Stimulated activated CD8-positive, alpha-beta memory T cell treated with anti-CD3 and anti-CD28 coated beads, Interleukin-15, amount 100 ng/mL, for 48 hours (primary cell): ENCODE results near the gene EXD3.
"Not testable (repeated sequence)": the region's sequence is repeated elsewhere in the genome, so short reads cannot be mapped to it uniquely, and the experiment has no call there.

Experiments used
- DNase-seq, 2 donors: peaks; one replicate each; pipeline ENCODE4 v3.0.0-alpha.2; 2020; ENCODE audit warnings: low read depth in 2 of 2

EXD3 gene

DNA sequence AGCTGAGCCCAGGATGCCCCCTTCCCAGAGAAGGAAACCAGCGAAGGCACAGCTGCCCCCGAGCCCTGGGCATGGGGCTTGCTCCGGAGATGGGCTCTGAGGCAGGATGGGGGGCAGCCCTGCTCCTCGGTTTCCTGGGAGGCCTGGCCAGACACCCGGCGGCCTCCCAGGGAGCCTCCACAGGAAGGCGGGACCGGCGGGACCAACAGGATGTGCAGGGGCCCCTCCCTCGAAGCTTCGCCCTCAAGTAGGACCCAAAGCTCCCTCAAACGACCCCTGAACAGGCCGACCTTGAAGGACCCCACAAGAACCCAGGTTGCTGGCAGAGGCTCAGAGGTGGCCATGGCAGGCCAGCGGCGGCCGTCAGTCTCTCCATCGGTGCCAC lies 11.7 kb downstream of the EXD3 start:
- no peak for DNase-seq

DNA sequence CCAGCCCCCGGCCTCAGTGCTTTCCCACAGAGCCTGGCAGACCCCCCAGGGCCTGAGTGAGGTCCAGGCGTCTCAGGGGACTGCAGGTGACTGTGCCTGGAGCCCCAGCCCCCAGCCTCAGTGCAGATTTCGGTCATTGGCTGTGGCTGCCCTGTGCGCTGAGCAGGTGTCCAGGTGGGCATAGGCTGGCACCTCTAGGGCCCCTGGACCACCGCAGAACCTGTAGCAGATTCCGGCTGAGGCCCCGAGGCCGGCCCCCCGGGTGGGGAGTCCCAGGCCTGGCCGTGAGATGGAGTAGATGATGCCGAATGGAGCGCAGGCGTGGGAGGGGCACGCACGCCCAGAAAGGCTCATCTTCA lies 12.1 kb downstream of the EXD3 start:
- DNase-seq, result no peak

GRCh38 chr9:137410236-137410890 lies 12.6 kb downstream of the EXD3 start:
- not testable (repeated sequence) for DNase-seq

- DNase-seq, result no peak
Measured at GRCh38 chr9:137409515-137409914, 13.4 kb downstream of the EXD3 start.

GRCh38 chr9:137408651-137409405 lies 14.1 kb downstream of the EXD3 start:
- no peak for DNase-seq

GRCh38 chr9:137407590-137408300 lies 15.2 kb downstream of the EXD3 start:
- DNase-seq, result no peak

GRCh38 chr9:137406876-137407589 lies 15.9 kb downstream of the EXD3 start:
- DNase-seq, result peak; percentile 52 to 56

DNA sequence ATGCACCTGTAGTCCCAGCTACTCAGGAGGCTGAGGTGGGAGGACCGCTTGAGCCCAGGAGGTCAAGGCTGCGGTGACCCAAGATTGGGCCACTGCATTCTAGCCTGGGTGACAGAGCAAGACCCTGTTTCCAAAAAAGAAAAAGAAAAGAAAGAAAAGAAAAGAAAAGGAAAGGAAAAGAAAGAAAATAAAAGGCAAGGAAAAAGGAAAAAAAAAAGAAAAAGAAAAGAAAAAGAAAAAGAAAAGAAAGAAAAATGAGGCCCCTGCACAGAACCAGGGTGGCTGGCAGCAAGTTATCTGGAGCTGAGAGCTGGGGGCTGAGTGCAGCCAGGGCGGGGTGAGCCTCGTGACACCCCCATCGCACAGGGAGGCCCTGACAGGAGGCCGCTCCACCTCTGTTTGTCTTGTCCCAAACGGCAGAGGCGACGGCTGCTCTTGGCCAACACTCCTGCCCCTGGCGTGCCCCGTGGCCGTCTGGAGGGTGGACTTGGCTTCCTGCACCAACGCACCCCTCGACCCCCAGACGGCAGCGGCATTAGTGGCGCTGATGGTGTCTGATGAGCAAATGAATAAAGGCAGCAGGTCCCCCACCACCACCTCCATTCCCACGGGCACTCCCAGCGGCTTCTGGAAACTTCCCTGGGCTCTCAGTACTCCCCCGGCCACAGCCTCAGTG lies 16.7 kb downstream of the EXD3 start:
- DNase-seq, result no peak

- DNase-seq, result no peak
Measured at GRCh38 chr9:137405677-137406081, 17.3 kb downstream of the EXD3 start.

- no peak for DNase-seq
Measured at GRCh38 chr9:137404961-137405567, 17.9 kb downstream of the EXD3 start.

GRCh38 chr9:137403269-137403668 lies 19.7 kb downstream of the EXD3 start:
- no peak for DNase-seq

DNA sequence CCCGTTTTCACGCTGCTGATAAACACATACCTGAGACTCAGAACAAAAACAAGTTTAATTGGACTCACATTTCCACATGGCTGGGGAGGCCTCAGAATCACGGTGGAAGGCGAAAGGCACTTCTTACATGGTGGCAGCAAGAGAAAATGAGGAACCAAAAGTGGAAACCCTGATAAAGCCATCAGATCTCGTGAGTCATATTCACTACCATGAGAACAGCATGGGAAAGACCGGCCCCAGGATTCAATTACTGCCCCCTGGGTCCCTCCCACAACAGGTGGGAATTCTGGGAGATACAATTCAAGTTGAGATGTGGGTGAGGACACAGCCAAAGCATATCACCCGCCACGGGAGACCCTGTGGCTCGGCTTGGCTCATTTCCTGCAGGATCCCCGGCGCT lies 20.2 kb downstream of the EXD3 start:
- no peak for DNase-seq

GRCh38 chr9:137398561-137399468 lies 24.1 kb downstream of the EXD3 start:
- DNase-seq, result no peak

GRCh38 chr9:137397675-137398423 lies 25.1 kb downstream of the EXD3 start:
- peak in 1 of 2 donors; percentile 32 for DNase-seq

GRCh38 chr9:137396634-137397367 lies 26.2 kb downstream of the EXD3 start:
- no peak for DNase-seq

- DNase-seq, result no peak
Measured at GRCh38 chr9:137396227-137396626, 26.7 kb downstream of the EXD3 start.

GRCh38 chr9:137395666-137396010 lies 27.3 kb downstream of the EXD3 start:
- no peak for DNase-seq

DNA sequence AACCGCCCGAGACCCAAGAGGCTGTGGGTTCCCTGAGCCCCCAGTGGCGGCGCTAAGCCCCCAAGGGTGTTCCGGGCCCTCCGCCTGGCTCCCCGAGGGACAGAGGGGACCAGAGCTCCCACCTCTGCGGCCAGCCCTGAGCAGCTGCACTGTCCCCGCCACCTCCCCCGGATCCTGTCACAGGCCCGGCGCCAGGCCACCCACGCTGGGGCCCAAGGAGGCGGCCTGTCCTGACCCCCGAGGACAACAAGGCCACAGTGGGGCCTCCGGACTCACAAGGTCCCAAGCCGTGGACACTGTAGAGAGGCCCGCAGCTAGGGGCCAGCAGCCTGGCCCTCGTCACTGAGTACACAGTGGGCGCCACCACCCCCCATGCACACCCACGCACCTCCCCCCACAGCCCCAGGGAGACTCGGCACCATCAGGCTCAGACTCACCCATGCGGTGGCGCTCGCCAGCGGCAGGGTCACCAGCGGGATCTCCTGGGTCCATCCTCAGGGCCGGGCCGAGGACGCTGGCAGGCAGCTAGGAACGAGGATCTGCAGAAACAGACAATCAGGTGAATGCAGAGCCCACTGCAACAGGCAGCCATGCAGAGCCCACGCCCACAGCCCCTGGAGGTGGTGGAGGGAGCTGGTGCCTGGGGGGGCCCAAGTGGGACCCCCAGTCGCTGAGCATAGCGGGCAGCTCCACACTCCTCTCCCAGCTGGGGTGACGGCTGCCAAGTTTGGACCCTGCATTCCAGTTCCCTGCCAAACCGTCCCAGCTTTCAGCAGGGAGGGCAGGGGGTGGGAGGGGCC lies 27.9 kb downstream of the EXD3 start:
- DNase-seq, result no peak
